Body of pancreas (tissue), 4 donors: ENCODE data around the gene MATR3.

Experiments used
- CTCF ChIP-seq, 7 experiments: fragments of 450-650 bp in 4 of 7; fragments of 200-600 bp in 3 of 7; sonication (generic) in 3 of 7; IDR thresholded peaks; one replicate each; pipeline ENCODE4 v1.5.1; 2016 to 2019; ENCODE audit warnings: antibody characterized with exemption in 7 of 7
- POLR2A ChIP-seq, 3 donors: fragments of 450-650 bp; IDR thresholded peaks; one replicate each; pipeline ENCODE4 v1.6.1; 2016; ENCODE audit warnings: antibody characterized with exemption in 3 of 3, mild to moderate bottlenecking in 2 of 3

DNA sequence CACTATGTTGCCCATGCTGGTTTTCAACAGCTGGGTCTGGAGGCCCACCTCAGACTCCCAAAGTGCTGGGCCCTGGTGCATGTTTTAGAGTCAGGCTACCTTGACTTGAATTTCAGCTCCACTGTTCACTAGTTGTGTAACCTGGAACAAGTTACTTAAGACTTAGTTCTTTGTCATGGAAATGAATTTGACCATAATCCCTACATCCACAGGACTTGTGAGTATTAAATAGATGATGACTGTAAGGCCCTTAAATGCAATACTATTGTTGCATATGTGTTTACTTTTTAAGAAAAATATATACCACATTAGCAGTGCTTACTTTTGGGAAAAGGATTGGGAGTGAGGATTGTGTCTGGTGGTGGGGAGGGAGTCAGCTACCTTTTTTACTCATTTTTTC lies 64.5 kb downstream of the MATR3 start:
- no peak for TF ChIP-seq CTCF (IDR thresholded peaks at IDR 0.05)
- TF ChIP-seq POLR2A (IDR thresholded peaks at IDR 0.05), result no peak
